KOPT-K1 (cell line): ENCODE results near the gene C16orf96.

Experiments
- H3K27ac ChIP-seq: fragments of 200-600 bp; sonication (generic); 2 replicates; pipeline ENCODE4 v1.5.1; 2016; ENCODE audit warnings: antibody characterized with exemption, mild to moderate bottlenecking, low read depth, low read length; ENCODE audit not compliant: poor library complexity, severe bottlenecking
- H3K36me3 ChIP-seq: fragments of 200-600 bp; sonication (generic); 2 replicates; pipeline ENCODE4 v1.5.1; 2017; ENCODE audit warnings: antibody characterized with exemption, mild to moderate bottlenecking, low read length, moderate library complexity; ENCODE audit not compliant: insufficient read depth
- H3K9me3 ChIP-seq: fragments of 200-600 bp; sonication (generic); 2 replicates; pipeline ENCODE4 v1.5.1; 2017; ENCODE audit warnings: antibody characterized with exemption, low read length, mild to moderate bottlenecking; ENCODE audit not compliant: insufficient read depth, poor library complexity, severe bottlenecking

Gene C16orf96

GRCh38 chr16:4597174-4597573 lies 41.0 kb downstream of the C16orf96 start:
- H3K9me3 ChIP-seq: no peaks in the 10 kb centered on the region
- H3K36me3 ChIP-seq: no peaks in the 10 kb centered on the region
- no peak overlapping the region for H3K27ac ChIP-seq

GRCh38 chr16:4599037-4599436 lies 42.9 kb downstream of the C16orf96 start:
- no peaks in the 10 kb centered on the region for H3K9me3 ChIP-seq
- no peaks in the 10 kb centered on the region for H3K36me3 ChIP-seq
- H3K27ac ChIP-seq: no peak overlapping the region

DNA sequence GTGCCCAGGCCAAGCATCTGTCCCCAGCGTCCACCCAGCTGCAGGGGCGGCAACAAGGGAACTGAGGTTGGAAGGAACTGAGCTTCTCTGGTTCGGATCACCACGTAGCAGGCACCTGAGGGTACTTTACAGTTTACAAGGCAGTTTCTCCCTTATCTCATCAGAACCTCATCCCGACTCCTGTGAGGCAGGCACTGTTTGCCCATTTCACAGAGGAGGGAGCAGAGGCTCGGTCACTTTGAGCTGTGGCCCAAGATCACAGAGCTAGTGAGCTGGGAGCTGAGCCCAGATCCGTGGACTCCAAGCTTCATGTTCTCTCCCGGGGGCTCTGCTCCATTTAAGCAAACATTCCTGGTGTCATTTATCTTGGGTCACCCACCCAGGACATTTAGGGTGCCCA lies 43.4 kb downstream of the C16orf96 start:
- Histone ChIP-seq H3K27ac (no peak overlapping the region), H3K36me3 (no peaks in the 10 kb centered on the region), H3K9me3 (no peaks in the 10 kb centered on the region)

DNA sequence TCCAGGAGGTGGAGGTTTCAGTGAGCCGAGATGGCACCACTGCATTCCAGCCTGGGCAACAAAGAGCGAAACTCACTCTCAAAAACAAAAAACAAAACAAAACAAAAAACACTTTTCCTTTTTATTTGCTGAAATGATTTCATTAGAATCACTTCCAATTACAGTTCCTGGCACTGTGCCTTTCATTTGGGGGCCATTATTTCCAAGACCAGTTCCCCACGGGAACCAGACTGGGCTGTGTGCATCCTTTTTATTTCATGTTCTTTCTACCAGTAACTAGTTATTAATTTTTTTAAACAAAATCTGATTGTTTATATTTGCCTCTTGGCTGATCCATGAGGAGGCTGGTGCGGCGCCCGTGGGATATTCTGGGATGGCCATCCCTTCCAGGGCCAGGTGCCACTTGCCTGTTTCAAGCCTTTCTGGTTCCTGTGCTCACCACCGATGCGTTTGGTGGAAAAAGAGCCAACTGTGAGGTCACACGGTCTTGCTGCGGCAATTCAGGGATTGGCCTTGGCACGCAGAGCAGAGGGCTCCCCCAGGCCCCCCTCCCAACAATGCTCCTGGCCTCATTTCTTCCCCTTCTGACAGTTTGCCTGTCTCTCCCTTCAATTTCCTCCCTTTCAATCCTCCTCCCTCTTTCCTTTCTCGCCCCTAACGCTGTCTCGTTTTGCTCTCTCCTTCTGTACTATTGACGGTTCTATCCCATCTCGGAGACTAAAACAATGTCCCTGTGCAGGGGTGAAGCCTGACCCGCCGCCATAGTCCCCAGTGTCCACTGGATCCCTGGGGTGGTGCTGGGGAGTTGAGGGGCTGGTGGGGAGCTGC lies 45.1 kb downstream of the C16orf96 start:
- no peaks in the 10 kb centered on the region for H3K9me3 ChIP-seq
- no peak overlapping the region for H3K27ac ChIP-seq
- H3K36me3 ChIP-seq: no peaks in the 10 kb centered on the region

DNA sequence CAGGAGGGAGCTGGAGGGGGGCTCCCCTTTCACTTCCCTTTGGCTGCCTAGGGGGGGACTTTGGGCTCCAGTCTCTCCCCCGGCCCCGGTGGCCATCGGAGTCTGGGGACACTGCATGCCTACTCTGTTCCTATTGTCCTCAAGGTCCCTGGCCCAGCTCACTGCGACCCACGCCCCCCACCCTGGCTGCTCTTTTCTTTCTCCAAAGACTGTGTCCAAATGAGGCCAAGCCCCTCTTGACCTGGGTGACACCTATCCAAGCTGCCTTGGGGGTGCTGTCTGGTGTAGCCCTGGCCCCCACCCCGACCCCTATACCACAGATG lies 45.7 kb downstream of the C16orf96 start:
- H3K27ac ChIP-seq: no peak overlapping the region
- no peaks in the 10 kb centered on the region for H3K9me3 ChIP-seq
- no peaks in the 10 kb centered on the region for H3K36me3 ChIP-seq

- H3K27ac ChIP-seq: no peak overlapping the region
- no peaks in the 10 kb centered on the region for H3K36me3 ChIP-seq
- no peaks in the 10 kb centered on the region for H3K9me3 ChIP-seq
These were observed 46.2 kb downstream of the C16orf96 start for GRCh38 chr16:4602331-4602730.

GRCh38 chr16:4603624-4604170 lies 47.6 kb downstream of the C16orf96 start:
- H3K9me3 ChIP-seq: no peaks in the 10 kb centered on the region
- H3K27ac ChIP-seq: no peak overlapping the region
- H3K36me3 ChIP-seq: no peaks in the 10 kb centered on the region; the same call in 1 of the 2 replicates

- H3K27ac ChIP-seq: no peak overlapping the region
- no peaks in the 10 kb centered on the region; the same call in 1 of the 2 replicates for H3K36me3 ChIP-seq
- no peaks in the 10 kb centered on the region for H3K9me3 ChIP-seq
These were observed 48.3 kb downstream of the C16orf96 start for GRCh38 chr16:4604401-4604800.

DNA sequence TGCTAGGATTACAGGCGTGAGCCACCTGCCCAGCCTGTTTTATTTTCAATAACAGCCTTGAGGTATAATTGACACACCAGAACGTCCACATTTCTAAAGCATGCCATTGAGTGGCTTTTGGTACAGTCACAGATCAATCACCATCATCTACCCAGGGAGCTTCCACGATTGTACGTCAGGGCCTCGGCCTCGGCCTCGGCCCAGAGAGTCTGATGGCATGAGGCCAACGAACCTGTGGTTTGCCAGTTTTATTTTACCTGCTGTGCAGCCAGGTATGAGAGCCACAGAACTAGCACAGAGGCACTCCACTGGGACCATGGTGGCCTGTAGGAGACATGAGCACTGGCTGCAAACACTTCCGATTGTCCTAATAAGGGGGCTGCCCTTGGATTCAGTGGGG lies 50.2 kb downstream of the C16orf96 start:
- H3K36me3 ChIP-seq: no peaks in the 10 kb centered on the region; the same call in 1 of the 2 replicates
- no peaks in the 10 kb centered on the region for H3K9me3 ChIP-seq

DNA sequence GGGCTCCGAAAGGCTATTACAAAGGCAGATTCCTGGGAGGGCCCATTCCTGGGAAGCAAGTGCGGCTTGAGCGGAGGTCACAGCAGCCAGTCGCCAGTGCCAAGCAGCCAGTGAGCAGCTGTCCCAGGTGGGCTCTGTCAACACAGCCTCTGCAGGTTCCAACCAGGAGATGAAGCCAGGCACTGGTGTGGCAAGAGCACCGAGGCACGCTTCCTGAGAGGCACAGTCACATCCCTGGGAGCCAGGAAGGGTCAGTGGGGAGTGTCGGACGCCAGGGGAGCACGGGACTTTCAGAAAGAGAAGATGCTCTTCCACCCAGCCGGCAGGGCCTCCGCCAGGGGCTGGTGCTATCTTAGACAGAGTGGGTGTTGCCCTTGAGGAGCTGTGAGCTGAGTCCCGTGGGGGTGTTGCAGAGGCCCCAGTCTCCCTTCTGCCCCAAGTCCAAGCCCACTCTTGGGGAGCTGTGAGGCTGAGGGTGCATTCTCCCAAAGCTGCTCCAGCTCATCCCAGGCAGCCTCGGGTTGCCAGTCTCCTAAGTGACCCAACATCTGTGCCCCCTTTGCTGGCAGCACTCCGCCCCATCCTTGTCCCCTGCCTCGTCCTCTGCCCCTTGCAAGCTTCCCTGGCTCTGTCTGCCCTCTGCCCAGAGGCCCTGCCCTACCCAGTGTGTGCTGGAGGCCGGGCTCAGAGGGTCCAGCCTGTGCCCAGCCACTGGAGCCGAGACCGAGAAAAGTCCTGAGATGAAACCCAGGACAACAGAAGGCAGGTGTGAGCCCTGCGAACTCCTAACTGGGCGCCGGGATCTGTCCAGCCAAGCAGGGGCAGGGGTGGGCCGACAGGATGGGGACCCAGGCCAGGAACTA lies 51.9 kb downstream of the C16orf96 start:
- no peaks in the 10 kb centered on the region; the same call in 1 of the 2 replicates for H3K36me3 ChIP-seq
- no peak overlapping the region for H3K27ac ChIP-seq
- no peaks in the 10 kb centered on the region for H3K9me3 ChIP-seq

More for the DNA sequence above, 50.2 kb downstream of the C16orf96 start:
- no peak overlapping the region for H3K27ac ChIP-seq

DNA sequence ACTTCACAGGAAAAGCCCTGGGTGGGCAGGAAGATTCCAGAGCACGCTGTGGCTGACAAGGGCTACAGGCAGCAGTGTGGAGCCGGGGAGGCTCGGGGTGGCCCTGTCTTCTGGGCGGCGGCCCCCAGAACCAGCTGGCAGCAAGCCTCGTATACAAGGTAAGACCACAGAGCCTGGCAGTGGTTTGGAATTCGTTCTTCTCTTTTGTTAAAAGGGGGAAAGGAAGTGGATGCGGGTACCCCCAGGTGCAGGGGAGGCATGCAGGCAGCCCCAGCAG lies 52.5 kb downstream of the C16orf96 start:
- H3K27ac ChIP-seq: no peak overlapping the region
- no peaks in the 10 kb centered on the region for H3K9me3 ChIP-seq
- no peaks in the 10 kb centered on the region; the same call in 1 of the 2 replicates for H3K36me3 ChIP-seq

DNA sequence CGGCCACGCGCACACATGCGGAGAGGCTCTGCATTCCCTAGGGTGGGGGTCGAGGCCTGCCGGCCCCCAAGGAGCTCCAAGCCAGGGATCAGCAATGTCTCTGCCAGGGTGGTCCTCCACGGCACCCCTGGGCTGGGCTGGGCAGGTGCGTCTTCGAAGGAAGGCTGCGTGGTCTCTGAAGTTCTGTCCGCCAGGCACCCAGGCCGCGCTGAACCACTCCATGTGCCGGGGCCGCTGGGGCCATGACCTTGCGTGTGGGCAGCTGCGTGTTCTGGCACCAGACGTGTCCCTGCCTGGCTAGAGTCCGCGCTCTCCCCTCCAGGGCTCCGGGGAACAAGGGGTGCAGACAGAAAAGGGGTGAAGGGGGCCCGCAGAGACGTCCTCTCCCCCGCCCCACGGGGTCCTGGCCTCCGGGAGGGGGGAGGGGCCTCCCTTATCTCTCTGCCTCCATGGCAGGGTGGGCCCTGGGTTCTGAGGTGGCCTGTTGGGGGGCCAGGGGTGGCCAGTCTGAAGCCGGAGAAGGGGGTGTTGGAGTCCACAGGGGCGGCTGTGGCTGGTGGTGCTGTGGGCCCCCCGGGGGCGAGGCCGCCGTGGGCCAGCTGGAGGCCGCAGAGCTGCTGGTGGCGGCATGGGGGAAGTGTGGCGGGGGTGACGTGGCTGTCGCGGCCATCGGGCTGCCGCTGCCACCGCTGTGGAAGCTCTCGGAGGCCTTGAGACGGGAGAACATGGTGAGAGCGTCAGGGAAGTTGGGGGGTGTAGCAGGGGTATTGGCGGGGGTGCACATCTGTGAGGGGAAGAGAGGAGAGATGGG lies 53.3 kb downstream of the C16orf96 start:
- H3K27ac ChIP-seq: no peak overlapping the region
- no peaks in the 10 kb centered on the region; the same call in 1 of the 2 replicates for H3K36me3 ChIP-seq
- H3K9me3 ChIP-seq: no peaks in the 10 kb centered on the region

GRCh38 chr16:4610011-4611005 lies 54.2 kb downstream of the C16orf96 start:
- H3K9me3 ChIP-seq: no peaks in the 10 kb centered on the region
- no peaks in the 10 kb centered on the region; the same call in 1 of the 2 replicates for H3K36me3 ChIP-seq
- H3K27ac ChIP-seq: no peak overlapping the region
